HG03095 (cell line): ENCODE measurements around the gene NLE1.
"Not testable (repeated sequence)": the region's sequence is repeated elsewhere in the genome, so short reads cannot be mapped to it uniquely, and the experiment has no call there.

Source experiments
- ATAC-seq: cut with Tn5 transposase; IDR thresholded peaks from one replicate; pipeline ENCODE4 v1.9.1; 2021; ENCODE audit warnings: moderate library complexity; ENCODE audit not compliant: unreplicated experiment

The NLE1 gene

GRCh38 chr17:35129973-35130351, 12.1 kb downstream of the NLE1 start:
- no peak for ATAC-seq

- no peak for ATAC-seq
These were observed 12.7 kb downstream of the NLE1 start for GRCh38 chr17:35129154-35129972.

GRCh38 chr17:35127751-35128514, 14.2 kb downstream of the NLE1 start:
- ATAC-seq = no peak

- ATAC-seq = no peak
These were observed 20.8 kb downstream of the NLE1 start, which contains the start of gene FNDC8 for GRCh38 chr17:35121315-35121714. Gene FNDC8 (plus strand): TSS chr17:35121615. CDS start chr17:35121694, 79 bp downstream.

- no peak for ATAC-seq
These were observed 22.5 kb downstream of the NLE1 start, which contains the start of gene RAD51D for GRCh38 chr17:35119370-35120165. Gene RAD51D (minus strand): TSS chr17:35119860. CDS start chr17:35119613, 247 bp downstream.

- ATAC-seq = no peak
These were observed 24.1 kb downstream of the NLE1 start for GRCh38 chr17:35117984-35118383.

GRCh38 chr17:35116845-35117244, 25.3 kb downstream of the NLE1 start:
- no peak for ATAC-seq

GRCh38 chr17:35110791-35111190, 31.3 kb downstream of the NLE1 start:
- ATAC-seq = not testable (repeated sequence)

- ATAC-seq = no peak
These were observed 37.2 kb downstream of the NLE1 start for GRCh38 chr17:35104844-35105450.

- no peak for ATAC-seq
These were observed 38.8 kb downstream of the NLE1 start for GRCh38 chr17:35103271-35103670.

- ATAC-seq = no peak
These were observed 40.4 kb downstream of the NLE1 start for GRCh38 chr17:35101725-35102124.

- no peak for ATAC-seq
These were observed 41.1 kb downstream of the NLE1 start for GRCh38 chr17:35101036-35101435.

GRCh38 chr17:35099908-35100307, 42.2 kb downstream of the NLE1 start:
- no peak for ATAC-seq

- ATAC-seq = no peak
These were observed 44.3 kb downstream of the NLE1 start for GRCh38 chr17:35097776-35098175.

- ATAC-seq = no peak
These were observed 46.4 kb downstream of the NLE1 start for GRCh38 chr17:35095741-35096140.

- ATAC-seq = no peak
These were observed 47.2 kb downstream of the NLE1 start for GRCh38 chr17:35094902-35095301.

GRCh38 chr17:35090707-35091106, 51.4 kb downstream of the NLE1 start:
- not testable (repeated sequence) for ATAC-seq

- peak; percentile 15 for ATAC-seq
These were observed 52.4 kb downstream of the NLE1 start for GRCh38 chr17:35089586-35090296.

GRCh38 chr17:35088881-35089585, 53.1 kb downstream of the NLE1 start:
- peak; percentile 63 for ATAC-seq
